Stimulated activated CD4-positive, alpha-beta T cell treated with anti-CD3 and anti-CD28 coated beads, TNF-alpha, amount 100 ng/mL, for 4 hours (primary cell): ENCODE data around the gene ACSL1.

Experiments
- DNase-seq, 3 experiments: peaks; one replicate each; pipeline ENCODE4 v3.0.0-alpha.2; 2020; ENCODE audit warnings: low read depth in 3 of 3

The ACSL1 gene

DNA sequence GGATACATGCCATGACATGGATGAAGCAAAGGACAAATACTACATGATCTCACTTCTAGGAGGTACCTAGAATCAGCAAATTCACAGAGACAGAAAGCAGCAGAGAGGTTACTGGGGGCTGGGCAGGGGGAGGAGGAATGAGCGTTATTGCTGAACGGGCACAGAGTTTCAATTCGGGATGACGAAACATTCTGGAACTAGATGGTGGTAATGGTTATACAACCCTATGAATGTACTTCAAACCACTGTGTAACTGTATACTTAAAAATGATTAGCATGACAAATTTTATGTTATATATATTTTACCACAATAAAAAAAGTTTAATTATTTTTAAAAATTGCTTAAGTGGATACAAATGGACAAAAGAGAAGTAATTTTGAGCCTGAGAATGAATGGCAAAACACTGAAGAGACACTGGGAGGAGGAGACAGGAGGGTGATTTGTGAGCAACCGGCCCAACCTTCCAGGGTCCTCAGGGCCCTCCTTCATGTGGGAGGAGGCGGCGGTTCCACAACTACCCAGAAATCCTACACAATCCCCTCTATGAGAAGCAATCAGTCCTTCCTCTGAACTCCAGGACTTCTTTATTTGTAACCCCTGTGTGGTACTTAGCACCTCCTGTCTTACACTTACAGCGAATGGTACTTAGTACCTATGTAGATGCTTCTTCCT is 14.1 kb downstream of the ACSL1 start:
- no peak for DNase-seq

- no peak for DNase-seq
Observed at GRCh38 chr4:184810720-184811119, 15.0 kb downstream of the ACSL1 start.

DNA sequence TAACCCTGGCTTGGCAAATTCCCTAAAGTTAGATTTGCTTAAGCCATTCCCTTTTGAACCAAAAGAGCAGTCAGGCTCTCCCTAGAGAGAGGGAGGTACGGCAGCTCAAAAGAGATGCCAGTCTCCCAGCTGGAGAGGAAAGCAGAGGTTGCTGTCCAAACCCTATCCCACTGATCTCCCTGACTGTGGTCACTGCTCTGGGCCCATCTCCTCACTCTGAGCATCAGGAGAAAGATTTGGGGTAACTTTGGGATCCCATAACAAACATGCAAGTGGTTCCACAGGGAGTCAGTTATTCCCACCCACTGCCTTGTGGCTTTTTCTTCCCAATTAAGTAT is 17.1 kb downstream of the ACSL1 start:
- no peak for DNase-seq

GRCh38 chr4:184807797-184808712 is 17.7 kb downstream of the ACSL1 start:
- no peak for DNase-seq

GRCh38 chr4:184807256-184807655 is 18.5 kb downstream of the ACSL1 start:
- DNase-seq, result no peak

DNA sequence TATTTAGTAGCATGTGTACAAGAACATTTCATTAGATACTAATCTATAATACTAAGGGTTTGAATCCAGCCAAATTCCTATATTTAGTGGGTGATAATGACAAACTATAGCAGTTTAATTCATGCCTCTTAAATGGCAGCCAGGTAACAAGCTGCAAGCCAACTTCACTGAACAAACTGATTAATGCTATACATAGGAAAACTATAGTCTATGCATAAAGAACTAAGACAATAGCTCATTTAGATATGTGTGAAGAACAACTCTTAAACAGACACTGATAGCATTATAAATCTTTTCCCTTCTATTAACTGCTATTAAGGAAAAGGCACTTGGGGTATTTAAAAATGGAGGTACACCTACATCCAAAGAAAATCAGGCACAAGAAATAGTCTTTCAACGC is 19.1 kb downstream of the ACSL1 start:
- no peak for DNase-seq

GRCh38 chr4:184806229-184806550 is 19.6 kb downstream of the ACSL1 start:
- no peak for DNase-seq

GRCh38 chr4:184805462-184806228 is 20.1 kb downstream of the ACSL1 start:
- no peak for DNase-seq

DNA sequence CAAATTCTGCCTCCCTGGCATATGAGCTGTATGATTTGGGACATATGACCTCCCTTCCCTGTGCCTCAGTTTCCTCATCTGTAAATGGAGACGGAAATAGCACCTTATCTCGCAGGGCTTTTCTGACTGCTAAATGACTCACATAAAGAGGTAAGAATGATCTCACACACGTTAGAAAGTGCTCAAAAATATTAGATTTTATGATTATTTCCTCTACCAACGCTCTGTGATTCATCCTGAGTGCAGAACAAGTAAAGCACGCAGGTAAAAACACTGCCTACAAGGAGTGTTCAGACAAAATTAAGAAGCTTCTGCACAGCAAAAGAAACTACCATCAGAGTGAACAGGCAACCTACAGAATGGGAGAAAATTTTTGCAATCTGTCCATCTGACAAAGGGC is 21.1 kb downstream of the ACSL1 start:
- DNase-seq, result no peak

- DNase-seq, result no peak
Observed at GRCh38 chr4:184803874-184804273, 21.9 kb downstream of the ACSL1 start.

- DNase-seq, result no peak
Observed at GRCh38 chr4:184803133-184803532, 22.6 kb downstream of the ACSL1 start.

GRCh38 chr4:184802697-184803015 is 23.1 kb downstream of the ACSL1 start:
- DNase-seq, result no peak

- no peak for DNase-seq
Observed at GRCh38 chr4:184801781-184802696, 23.7 kb downstream of the ACSL1 start.

DNA sequence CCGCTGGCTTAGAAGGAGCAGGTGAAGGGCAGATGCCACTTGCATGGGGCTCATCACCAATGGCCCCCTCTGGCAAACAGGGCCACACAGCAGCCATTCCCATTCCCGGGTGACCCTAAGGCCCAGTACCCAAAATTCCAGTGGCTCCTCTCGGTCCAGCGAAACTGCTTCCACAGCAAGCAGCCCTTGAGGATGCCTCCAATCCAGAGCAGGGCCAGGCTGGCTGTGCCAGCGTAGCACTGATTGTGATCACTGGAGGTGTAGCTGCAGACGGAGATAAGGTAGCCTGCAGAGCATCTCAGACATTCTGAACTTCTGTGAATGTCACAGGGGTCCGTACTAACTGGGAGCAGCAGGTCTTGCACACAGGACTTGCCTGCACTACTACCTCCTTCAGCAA is 27.3 kb downstream of the ACSL1 start:
- DNase-seq, result no peak

GRCh38 chr4:184796906-184797305 is 28.9 kb downstream of the ACSL1 start:
- DNase-seq, result no peak

GRCh38 chr4:184795214-184795844 is 30.4 kb downstream of the ACSL1 start:
- DNase-seq, result no peak

DNA sequence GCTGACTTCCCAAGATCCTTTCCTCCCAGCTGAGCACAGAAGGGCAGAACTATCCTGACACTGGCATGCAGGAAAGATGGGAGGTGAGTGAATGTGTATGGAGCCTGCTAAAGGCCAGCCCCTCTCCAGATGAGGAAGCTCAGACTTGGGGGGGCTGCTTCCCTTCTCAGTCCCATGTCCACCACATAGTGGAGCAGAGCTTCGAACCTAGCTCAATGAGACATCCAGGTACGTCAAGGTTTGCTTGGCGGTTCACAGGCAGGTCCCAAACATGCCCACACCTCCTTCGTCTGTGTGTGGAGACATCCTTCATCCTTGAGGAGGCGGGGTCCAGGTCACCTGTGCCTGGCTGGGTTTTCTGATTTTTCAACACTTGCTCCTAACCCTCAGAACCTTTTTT is 31.3 kb downstream of the ACSL1 start:
- no peak for DNase-seq

GRCh38 chr4:184793735-184794355 is 31.9 kb downstream of the ACSL1 start:
- no peak for DNase-seq

GRCh38 chr4:184792950-184793555 is 32.7 kb downstream of the ACSL1 start:
- peak in 2 of 3 experiments; percentile 23 to 40 for DNase-seq

DNA sequence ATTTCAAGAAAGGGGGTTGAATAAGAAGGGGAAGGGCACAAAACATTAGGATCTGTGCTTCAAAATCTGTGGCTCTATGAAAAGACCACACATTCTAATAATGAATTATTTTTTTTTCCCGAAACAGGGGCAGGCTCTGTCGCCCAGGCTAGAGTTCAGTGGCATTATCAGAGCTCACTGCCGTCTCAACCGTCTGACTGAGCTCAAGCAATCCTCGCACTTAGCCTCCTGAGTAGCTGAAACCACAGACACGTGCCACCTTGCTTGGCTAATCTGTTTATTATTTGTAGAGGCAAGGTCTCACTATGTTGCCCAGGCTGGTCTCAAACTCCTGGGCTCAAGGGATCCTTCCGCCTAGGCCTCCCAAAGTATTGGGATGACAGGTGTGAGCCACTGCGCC is 33.4 kb downstream of the ACSL1 start:
- no peak for DNase-seq
